Esophagus squamous epithelium (tissue), 5 donors: ENCODE results near the gene GSTM2. TPM values are rescaled to one million over a fixed set of nuclear protein-coding genes. Genes with fewer than 3 reads are reported as not detected.

Source experiments
- DNase-seq: peaks from one replicate; lab custom pipeline; 2025; lab: John Stamatoyannopoulos, UW
- H3K27ac ChIP-seq, 4 donors: fragments of 200-600 bp; sonication (generic); one replicate each; pipeline ENCODE4 v1.5.1; 2016 to 2019; ENCODE audit warnings: mild to moderate bottlenecking in 1 of 4
- H3K27me3 ChIP-seq, 4 donors: fragments of 200-600 bp; sonication (generic); 1 replicate in 3 of 4; 2 replicates in 1 of 4; pipeline versions ENCODE4 v1.5.1 to v1.6.0; 2017 to 2021; ENCODE audit warnings: antibody characterized with exemption in 1 of 4
- H3K36me3 ChIP-seq, 3 donors: fragments of 200-600 bp; sonication (generic); one replicate each; pipeline ENCODE4 v1.5.1; 2016 to 2019
- H3K4me1 ChIP-seq, 3 donors: fragments of 200-600 bp; sonication (generic); one replicate each; pipeline ENCODE4 v1.5.1; 2017 to 2019
- H3K4me3 ChIP-seq, 4 donors: fragments of 200-600 bp; sonication (generic); 1 replicate in 3 of 4; 2 replicates in 1 of 4; pipeline ENCODE4 v1.5.1; 2016 to 2019; ENCODE audit warnings: mild to moderate bottlenecking in 2 of 4, moderate library complexity in 1 of 4
- H3K9me3 ChIP-seq, 3 donors: fragments of 200-600 bp; sonication (generic); one replicate each; pipeline ENCODE4 v1.5.1; 2016 to 2019
- POLR2A ChIP-seq, 4 donors: fragments of 450-650 bp; IDR thresholded peaks; one replicate each; pipeline ENCODE4 v1.6.1; 2017; ENCODE audit warnings: antibody characterized with exemption in 4 of 4, mild to moderate bottlenecking in 4 of 4, moderate library complexity in 3 of 4
- WGBS, 2 donors: methylation state at CpG; one replicate each; pipeline ENCODE4 v1.1.5; 2018; 5-methylcytosine and 5-hydroxymethylcytosine counted together
- intact Hi-C: fragments of 100-400 bp; cut with DNase I; formaldehyde crosslinking; loops from one replicate; pipeline ENCODE4 v1.15.0; 2022
- total RNA-seq, 4 donors: library from RNA; depleted of rRNA; stranded (reverse); fragments of >200 nt; gene quantifications; one replicate each; pipeline ENCODE4 v1.1.0, GENCODE V29; 2016
- TF ChIP-seq, protein P1 (sequence below), 6 experiments: fragments of 450-650 bp in 4 of 6; fragments of 200-600 bp in 2 of 6; sonication (generic) in 2 of 6; IDR thresholded peaks; one replicate each; pipeline ENCODE4 v1.5.1; 2016 to 2019; ENCODE audit warnings: antibody characterized with exemption in 6 of 6, mild to moderate bottlenecking in 4 of 6, moderate library complexity in 4 of 6
- donor health status: DM: yes; HTN: yes; CAD: no.

GSTM2 gene
- total RNA-seq, 4 donors from 2014 or later: 17.8 to 87.9 (median 46.2) TPM

DNA sequence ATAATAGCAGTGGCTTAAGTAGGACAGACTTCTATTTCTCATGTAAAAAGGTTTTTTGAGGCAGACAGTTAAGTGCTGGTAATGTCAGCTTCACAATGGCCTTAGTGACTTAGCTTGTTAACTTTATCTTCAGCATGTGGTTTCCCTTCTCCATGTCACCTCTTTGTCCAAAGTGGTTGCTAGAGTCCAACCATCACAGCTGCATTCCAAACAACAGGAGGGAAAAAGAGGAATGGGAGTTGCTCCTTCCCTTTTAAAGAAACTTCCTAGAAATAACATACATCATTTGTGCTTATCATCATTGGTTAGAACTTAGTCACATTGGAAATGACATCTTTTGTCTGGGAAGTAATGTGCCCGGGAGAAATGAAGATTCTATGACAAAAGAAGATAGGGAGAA is 54.1 kb downstream of the GSTM2 start:
- H3K4me3 ChIP-seq: no peak overlapping the region
- peaks cover 16 to 30% (median 27%) of the 10 kb centered on the region in 3 donors for H3K4me1 ChIP-seq
- no peaks in the 10 kb centered on the region for H3K36me3 ChIP-seq
- 87 to 95% methylated on average over 1 of the region's 1 CpG for WGBS, 2 donors
- intact Hi-C loops: no loop called here
- no peak overlapping the region for H3K27ac ChIP-seq
- no peaks in the 10 kb centered on the region for H3K27me3 ChIP-seq
- no peak for TF ChIP-seq POLR2A (IDR thresholded peaks at IDR 0.05)
- TF ChIP-seq, protein P1, sequence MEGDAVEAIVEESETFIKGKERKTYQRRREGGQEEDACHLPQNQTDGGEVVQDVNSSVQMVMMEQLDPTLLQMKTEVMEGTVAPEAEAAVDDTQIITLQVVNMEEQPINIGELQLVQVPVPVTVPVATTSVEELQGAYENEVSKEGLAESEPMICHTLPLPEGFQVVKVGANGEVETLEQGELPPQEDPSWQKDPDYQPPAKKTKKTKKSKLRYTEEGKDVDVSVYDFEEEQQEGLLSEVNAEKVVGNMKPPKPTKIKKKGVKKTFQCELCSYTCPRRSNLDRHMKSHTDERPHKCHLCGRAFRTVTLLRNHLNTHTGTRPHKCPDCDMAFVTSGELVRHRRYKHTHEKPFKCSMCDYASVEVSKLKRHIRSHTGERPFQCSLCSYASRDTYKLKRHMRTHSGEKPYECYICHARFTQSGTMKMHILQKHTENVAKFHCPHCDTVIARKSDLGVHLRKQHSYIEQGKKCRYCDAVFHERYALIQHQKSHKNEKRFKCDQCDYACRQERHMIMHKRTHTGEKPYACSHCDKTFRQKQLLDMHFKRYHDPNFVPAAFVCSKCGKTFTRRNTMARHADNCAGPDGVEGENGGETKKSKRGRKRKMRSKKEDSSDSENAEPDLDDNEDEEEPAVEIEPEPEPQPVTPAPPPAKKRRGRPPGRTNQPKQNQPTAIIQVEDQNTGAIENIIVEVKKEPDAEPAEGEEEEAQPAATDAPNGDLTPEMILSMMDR (IDR thresholded peaks at IDR 0.05): no peak
- DNase-seq: no peak
- H3K9me3 ChIP-seq: no peaks in the 10 kb centered on the region

DNA sequence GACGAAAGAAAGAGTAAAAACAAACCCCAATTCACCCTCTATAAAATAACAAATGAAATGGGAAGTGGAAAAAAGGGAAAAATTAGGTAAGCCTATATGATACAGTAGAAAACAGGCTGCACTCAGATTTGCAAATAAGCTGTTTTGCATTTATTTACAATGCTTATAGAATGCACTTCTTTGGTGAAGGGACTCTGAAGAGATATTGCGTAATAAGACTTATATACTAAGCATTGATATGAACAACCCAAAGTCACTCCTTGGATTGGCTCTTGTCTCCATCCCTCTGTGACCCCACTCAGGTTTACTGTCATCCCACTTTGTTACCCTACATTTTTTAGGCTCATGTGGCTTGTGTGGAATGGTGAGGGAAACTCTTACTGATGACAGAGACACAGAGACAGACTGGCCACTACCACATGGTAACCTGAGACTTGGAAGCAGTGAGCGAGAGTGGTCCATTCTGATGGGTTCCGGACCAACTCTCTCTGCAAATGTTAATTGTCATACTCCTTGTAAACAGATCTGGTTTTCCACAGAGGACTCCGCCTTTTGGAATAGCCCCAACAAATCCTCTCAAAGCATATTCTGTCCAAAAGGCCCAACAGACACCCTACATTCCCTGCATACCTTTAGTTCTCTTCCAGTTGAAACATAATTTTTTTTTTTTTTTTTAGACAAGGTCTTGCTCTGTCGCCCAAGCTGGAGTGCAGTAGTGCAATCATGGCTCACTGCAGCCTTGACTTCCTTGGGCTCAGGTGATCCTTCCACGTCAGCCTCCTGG is 55.2 kb downstream of the GSTM2 start:
- H3K36me3 ChIP-seq: no peaks in the 10 kb centered on the region
- H3K9me3 ChIP-seq: no peaks in the 10 kb centered on the region
- TF ChIP-seq POLR2A (IDR thresholded peaks at IDR 0.05): no peak
- TF ChIP-seq, protein P1 (IDR thresholded peaks at IDR 0.05): no peak
- intact Hi-C loops: no loop called here
- H3K4me3 ChIP-seq: no peak overlapping the region
- 81 to 84% methylated on average over 7 of the region's 7 CpGs for WGBS, 2 donors
- DNase-seq: no peak
- H3K4me1 ChIP-seq: peaks cover 6 to 19% (median 16%) of the 10 kb centered on the region in 3 donors
- no peaks in the 10 kb centered on the region for H3K27me3 ChIP-seq
- H3K27ac ChIP-seq: no peak overlapping the region

Other genes with a start within 250 kb of the GSTM2 start
- gene PSMA5, start 241.6 kb upstream of the GSTM2 start, total RNA-seq: 10 to 100 TPM; 31.5 to 57.7 (median 46.8) TPM
- gene SYPL2, start 201.5 kb upstream of the GSTM2 start, total RNA-seq: under 1 TPM in 3 of 4 donors, not detected in 1; 0.15 to 0.79 (median 0.19) TPM
- 1 to 10 TPM; 2.1 to 5.9 (median 3.8) TPM for gene ATXN7L2, start 184.2 kb upstream of the GSTM2 start, total RNA-seq
- gene CYB561D1, start 174.0 kb upstream of the GSTM2 start, total RNA-seq: 10 to 100 TPM in 1 of 4 donors, 1 to 10 TPM in 3; 3.1 to 12.7 (median 7.3) TPM
- gene AMIGO1, start 158.3 kb upstream of the GSTM2 start, total RNA-seq: 1 to 10 TPM in 2 of 4 donors, under 1 TPM in 2; 0.45 to 2.7 (median 1.8) TPM
- not detected for gene GPR61, start 128.2 kb upstream of the GSTM2 start, total RNA-seq
- 10 to 100 TPM in 3 of 4 donors, 1 to 10 TPM in 1; 8.2 to 15.1 (median 11.6) TPM for gene GNAI3, start 119.4 kb upstream of the GSTM2 start, total RNA-seq
- gene GNAT2, start 48.4 kb upstream of the GSTM2 start, total RNA-seq: not detected
- gene AMPD2, start 48.2 kb upstream of the GSTM2 start, total RNA-seq: 10 to 100 TPM; 18.5 to 51.5 (median 24.4) TPM
- gene GSTM4, start 12.0 kb upstream of the GSTM2 start, total RNA-seq: 10 to 100 TPM; 13.5 to 53.5 (median 29.4) TPM
- 100 to 1,000 TPM in 1 of 4 donors, under 1 TPM in 1, not detected in 2; 0.83 to 299 TPM for gene GSTM1, start 19.8 kb downstream of the GSTM2 start, total RNA-seq
- 1 to 10 TPM in 2 of 4 donors, not detected in 2; 2.2 to 4.6 TPM for gene GSTM5, start 44.2 kb downstream of the GSTM2 start, total RNA-seq
- 100 to 1,000 TPM in 2 of 4 donors, 10 to 100 TPM in 2; 86.2 to 273 (median 150) TPM for gene GSTM3, start 73.0 kb downstream of the GSTM2 start, total RNA-seq
- under 1 TPM in 1 of 4 donors, not detected in 3; 0.19 TPM for gene EPS8L3, start 95.9 kb downstream of the GSTM2 start, total RNA-seq
- 10 to 100 TPM in 3 of 4 donors, 1 to 10 TPM in 1; 7.6 to 34.8 (median 15.9) TPM for gene CSF1, start 242.8 kb downstream of the GSTM2 start, total RNA-seq